Endothelial cell (in vitro differentiated cells): ENCODE data around the gene DRC3. TPM values are rescaled to one million over a fixed set of nuclear protein-coding genes. Genes with fewer than 3 reads are reported as not detected.

ENCODE experiments used
- DNase-seq: peaks from one replicate; pipeline ENCODE4 v3.0.0; 2021; ENCODE audit warnings: low spot score
- H3K27ac Mint-ChIP-seq: one replicate; pipeline ENCODE4 v1.8.0; 2021; ENCODE audit warnings: mixed read lengths, inconsistent platforms; ENCODE audit not compliant: unreplicated experiment
- H3K27me3 Mint-ChIP-seq: one replicate; pipeline ENCODE4 v1.8.0; 2021; ENCODE audit warnings: mild to moderate bottlenecking, moderate library complexity, mixed read lengths, inconsistent platforms; ENCODE audit not compliant: unreplicated experiment
- H3K36me3 Mint-ChIP-seq: one replicate; pipeline ENCODE4 v1.8.0; 2021; ENCODE audit warnings: mild to moderate bottlenecking, low read depth, mixed read lengths, inconsistent platforms; ENCODE audit not compliant: unreplicated experiment
- H3K4me1 Mint-ChIP-seq: one replicate; pipeline ENCODE4 v1.8.0; 2021; ENCODE audit warnings: mild to moderate bottlenecking, mixed read lengths, inconsistent platforms; ENCODE audit not compliant: unreplicated experiment
- H3K4me3 Mint-ChIP-seq: one replicate; pipeline ENCODE4 v1.8.0; 2021; ENCODE audit warnings: mild to moderate bottlenecking, mixed read lengths, inconsistent platforms; ENCODE audit not compliant: unreplicated experiment
- H3K9me3 Mint-ChIP-seq: one replicate; pipeline ENCODE4 v1.8.0; 2021; ENCODE audit warnings: mixed read lengths, inconsistent platforms; ENCODE audit not compliant: unreplicated experiment
- total RNA-seq: library from RNA; stranded (reverse); fragmentation: NEBNext Ultra II Directional; extraction: Animal tissue kit (Norgen Biotek cat#: 25700); gene quantifications from one replicate; pipeline ENCODE4 v1.2.1, GENCODE V29; 2021; ENCODE audit not compliant: unreplicated experiment
- TF ChIP-seq, protein P1 (sequence below): fragments of 200-600 bp; sonication (generic); IDR thresholded peaks from one replicate; pipeline ENCODE4 v1.5.0; 2021; ENCODE audit warnings: antibody characterized with exemption; ENCODE audit not compliant: unreplicated experiment

DRC3 gene
- total RNA-seq, 1 donor from 2014 or later: 4.3 TPM

- Mint-ChIP-seq H3K27me3 (no peaks in the 10 kb centered on the region), H3K27ac (no peak overlapping the region), H3K4me3 (no peak overlapping the region), H3K36me3 (no peaks in the 10 kb centered on the region), H3K4me1 (peaks cover 23% of the 10 kb centered on the region), H3K9me3 (no peaks in the 10 kb centered on the region)
- TF ChIP-seq, protein P1, sequence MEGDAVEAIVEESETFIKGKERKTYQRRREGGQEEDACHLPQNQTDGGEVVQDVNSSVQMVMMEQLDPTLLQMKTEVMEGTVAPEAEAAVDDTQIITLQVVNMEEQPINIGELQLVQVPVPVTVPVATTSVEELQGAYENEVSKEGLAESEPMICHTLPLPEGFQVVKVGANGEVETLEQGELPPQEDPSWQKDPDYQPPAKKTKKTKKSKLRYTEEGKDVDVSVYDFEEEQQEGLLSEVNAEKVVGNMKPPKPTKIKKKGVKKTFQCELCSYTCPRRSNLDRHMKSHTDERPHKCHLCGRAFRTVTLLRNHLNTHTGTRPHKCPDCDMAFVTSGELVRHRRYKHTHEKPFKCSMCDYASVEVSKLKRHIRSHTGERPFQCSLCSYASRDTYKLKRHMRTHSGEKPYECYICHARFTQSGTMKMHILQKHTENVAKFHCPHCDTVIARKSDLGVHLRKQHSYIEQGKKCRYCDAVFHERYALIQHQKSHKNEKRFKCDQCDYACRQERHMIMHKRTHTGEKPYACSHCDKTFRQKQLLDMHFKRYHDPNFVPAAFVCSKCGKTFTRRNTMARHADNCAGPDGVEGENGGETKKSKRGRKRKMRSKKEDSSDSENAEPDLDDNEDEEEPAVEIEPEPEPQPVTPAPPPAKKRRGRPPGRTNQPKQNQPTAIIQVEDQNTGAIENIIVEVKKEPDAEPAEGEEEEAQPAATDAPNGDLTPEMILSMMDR: peak; percentile 55
- DNase-seq: peak; percentile 43
Observed at GRCh38 chr17:18033442-18034099, 60.9 kb downstream of the DRC3 start.

DNA sequence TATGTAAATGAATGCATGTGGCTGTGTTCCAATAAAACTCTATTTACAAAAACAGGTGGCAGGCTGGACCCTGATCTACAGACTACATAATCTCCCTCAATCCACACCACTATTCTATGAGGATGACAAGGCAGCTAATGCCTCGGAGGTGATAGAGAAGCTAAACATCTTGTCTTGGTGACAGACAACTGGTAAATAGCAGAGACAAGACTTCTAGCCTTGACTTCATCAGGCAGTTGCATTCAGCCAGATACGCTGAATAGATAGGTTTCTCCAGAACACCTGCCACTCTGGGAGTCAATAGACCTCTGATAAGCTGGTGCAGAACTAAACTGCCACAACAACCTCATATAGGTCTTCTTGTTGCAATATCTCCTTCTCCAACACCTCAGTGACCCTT, 63.0 kb downstream of the DRC3 start:
- TF ChIP-seq, protein P1: no peak
- peaks cover 34% of the 10 kb centered on the region for H3K4me1 Mint-ChIP-seq
- H3K27me3 Mint-ChIP-seq: peaks cover 5% of the 10 kb centered on the region
- H3K36me3 Mint-ChIP-seq: peaks cover 3% of the 10 kb centered on the region
- DNase-seq: no peak
- H3K9me3 Mint-ChIP-seq: no peaks in the 10 kb centered on the region
- no peak overlapping the region for H3K4me3 Mint-ChIP-seq
- H3K27ac Mint-ChIP-seq: no peak overlapping the region

DNA sequence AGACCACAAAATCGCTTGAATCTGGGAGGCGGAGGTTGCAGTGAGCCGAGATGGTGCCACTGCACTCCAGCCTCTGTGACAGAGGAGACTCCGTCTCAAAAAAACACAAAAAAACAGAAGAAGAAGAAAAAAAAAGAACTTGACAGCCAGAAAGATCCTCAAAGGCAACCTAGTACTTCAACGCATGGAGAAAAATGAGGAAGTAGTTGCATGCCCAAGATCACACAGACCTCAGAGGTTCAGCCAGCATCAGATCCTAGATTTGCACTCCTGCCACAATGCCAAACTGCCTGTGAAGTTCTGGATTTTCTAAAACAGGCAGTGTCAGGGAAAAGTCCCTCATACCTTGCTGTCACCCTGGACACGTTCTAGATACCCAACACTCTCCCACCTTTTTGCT, 64.8 kb downstream of the DRC3 start:
- H3K4me3 Mint-ChIP-seq: peak overlapping the region; percentile 99
- no peak overlapping the region for H3K27ac Mint-ChIP-seq
- peaks cover 5% of the 10 kb centered on the region for H3K36me3 Mint-ChIP-seq
- H3K27me3 Mint-ChIP-seq: peaks cover 6% of the 10 kb centered on the region
- TF ChIP-seq, protein P1: no peak
- no peaks in the 10 kb centered on the region for H3K9me3 Mint-ChIP-seq
- peaks cover 32% of the 10 kb centered on the region for H3K4me1 Mint-ChIP-seq
- no peak for DNase-seq

DNA sequence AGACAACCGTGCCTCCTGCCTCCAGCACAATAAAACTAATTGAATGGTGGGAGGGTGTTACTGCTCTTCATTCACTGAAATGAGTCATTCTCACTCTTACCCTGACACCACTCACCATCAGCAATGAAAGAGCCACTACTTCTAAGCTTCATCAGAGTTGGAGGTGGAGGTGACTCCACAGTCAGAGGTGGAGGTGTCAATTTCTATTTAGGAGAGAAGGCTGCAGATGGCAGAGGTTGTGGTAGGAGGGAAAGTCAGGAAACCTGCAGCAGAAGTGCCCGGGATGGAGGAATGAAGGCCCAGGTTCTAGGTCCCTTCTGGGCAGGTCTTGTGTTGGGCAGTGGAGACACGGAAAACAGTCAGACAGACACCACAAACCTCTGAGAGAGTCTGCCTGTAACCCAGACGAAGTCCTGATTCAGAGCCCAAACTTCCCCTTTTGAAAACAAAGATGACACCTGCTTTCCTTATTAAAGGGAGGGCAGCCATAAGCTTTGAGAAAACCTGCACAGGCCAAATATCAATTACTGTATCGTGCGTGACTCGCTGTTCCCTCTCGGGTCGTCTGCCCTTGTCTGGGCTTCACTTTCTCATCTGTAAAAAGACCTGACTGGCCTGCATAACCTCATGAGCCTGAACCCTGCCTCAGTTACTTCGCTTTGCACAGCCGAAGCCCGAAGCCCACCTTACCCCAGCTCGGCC, 65.6 kb downstream of the DRC3 start:
- Mint-ChIP-seq H3K36me3 (peaks cover 5% of the 10 kb centered on the region), H3K27me3 (peaks cover 6% of the 10 kb centered on the region), H3K4me3 (peak overlapping the region; percentile 99), H3K27ac (no peak overlapping the region), H3K4me1 (peaks cover 27% of the 10 kb centered on the region), H3K9me3 (no peaks in the 10 kb centered on the region)
- no peak for DNase-seq
- TF ChIP-seq, protein P1: no peak
